DOHH2 (cell line): Measurements from ENCODE around the gene TRAPPC5.

Source experiments
- EZH2phosphoT487 ChIP-seq: fragments of 200-600 bp; sonication (generic); IDR thresholded peaks from 2 replicates; pipeline ENCODE4 v1.6.1; 2017; ENCODE audit warnings: borderline replicate concordance, mild to moderate bottlenecking, antibody characterized with exemption, low read length, moderate library complexity, mixed read lengths
- TF ChIP-seq, protein P1 (sequence below): fragments of 200-600 bp; sonication (generic); IDR thresholded peaks from one replicate; pipeline ENCODE4 v1.5.1; 2014; ENCODE audit warnings: antibody characterized with exemption, mild to moderate bottlenecking, low read depth, low read length; ENCODE audit not compliant: poor library complexity, severe bottlenecking

- TF ChIP-seq, protein P1, sequence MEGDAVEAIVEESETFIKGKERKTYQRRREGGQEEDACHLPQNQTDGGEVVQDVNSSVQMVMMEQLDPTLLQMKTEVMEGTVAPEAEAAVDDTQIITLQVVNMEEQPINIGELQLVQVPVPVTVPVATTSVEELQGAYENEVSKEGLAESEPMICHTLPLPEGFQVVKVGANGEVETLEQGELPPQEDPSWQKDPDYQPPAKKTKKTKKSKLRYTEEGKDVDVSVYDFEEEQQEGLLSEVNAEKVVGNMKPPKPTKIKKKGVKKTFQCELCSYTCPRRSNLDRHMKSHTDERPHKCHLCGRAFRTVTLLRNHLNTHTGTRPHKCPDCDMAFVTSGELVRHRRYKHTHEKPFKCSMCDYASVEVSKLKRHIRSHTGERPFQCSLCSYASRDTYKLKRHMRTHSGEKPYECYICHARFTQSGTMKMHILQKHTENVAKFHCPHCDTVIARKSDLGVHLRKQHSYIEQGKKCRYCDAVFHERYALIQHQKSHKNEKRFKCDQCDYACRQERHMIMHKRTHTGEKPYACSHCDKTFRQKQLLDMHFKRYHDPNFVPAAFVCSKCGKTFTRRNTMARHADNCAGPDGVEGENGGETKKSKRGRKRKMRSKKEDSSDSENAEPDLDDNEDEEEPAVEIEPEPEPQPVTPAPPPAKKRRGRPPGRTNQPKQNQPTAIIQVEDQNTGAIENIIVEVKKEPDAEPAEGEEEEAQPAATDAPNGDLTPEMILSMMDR: peak; percentile 68
- TF ChIP-seq EZH2phosphoT487: no peak
Observed at GRCh38 chr19:7678971-7679751, 1.5 kb upstream of the TRAPPC5 start.
